GM18873 (cell line): ENCODE results near the gene CXorf49B.
"Not testable (repeated sequence)": the region's sequence is repeated elsewhere in the genome, so short reads cannot be mapped to it uniquely, and the experiment has no call there.

ENCODE experiments used
- ATAC-seq: cut with Tn5 transposase; IDR thresholded peaks from one replicate; pipeline ENCODE4 v1.9.1; 2021; ENCODE audit warnings: mild to moderate bottlenecking, moderate library complexity, moderate number of reproducible peaks; ENCODE audit not compliant: unreplicated experiment, low FRiP score

Gene CXorf49B

DNA sequence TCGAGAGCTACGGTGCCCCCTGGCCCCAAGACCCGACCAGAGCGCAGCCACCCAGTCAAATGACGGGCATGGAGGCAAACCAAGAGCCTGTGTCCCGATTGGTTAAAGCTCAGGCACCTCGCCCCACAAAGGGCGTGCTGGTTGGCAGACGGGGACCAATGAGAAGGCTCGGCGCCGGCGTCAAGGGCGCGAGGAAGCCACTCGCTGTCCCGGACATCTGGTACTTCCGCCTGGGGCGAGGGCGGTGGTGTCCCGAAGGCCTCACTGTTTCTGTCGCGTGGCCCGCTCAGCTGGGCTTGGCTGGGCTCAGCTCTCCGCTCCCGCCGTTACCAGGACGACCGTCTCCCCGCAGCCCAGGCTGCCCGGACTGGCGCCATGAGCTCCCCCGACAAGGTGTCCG lies at the start of gene CXorf49B:
Gene CXorf49B, plus strand, starts transcription at position 301 of the 400 bp plus-strand sequence. Its CDS starts 75 bp downstream, at position 376.
- ATAC-seq = not testable (repeated sequence)

DNA sequence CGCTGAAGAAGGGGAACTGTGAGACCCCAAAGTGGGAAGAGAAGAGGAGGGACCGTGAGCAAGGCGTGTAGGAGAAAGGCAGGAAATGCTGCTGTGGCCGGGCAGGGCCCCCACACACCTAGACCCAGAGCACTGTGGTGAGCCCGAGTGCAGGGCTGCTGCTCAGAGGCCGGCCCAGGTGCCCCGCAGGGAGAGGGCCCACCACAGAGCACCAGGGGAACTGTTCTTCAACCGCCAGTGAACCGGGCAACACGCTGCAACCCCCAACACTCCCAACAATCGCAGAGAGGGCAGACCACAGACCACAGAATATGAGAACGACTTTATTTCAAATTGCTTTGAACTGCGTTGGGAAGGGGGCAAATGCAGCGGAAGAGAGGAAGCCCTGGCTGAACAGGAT lies 49.1 kb upstream of the CXorf49B start:
- ATAC-seq = not testable (repeated sequence)

DNA sequence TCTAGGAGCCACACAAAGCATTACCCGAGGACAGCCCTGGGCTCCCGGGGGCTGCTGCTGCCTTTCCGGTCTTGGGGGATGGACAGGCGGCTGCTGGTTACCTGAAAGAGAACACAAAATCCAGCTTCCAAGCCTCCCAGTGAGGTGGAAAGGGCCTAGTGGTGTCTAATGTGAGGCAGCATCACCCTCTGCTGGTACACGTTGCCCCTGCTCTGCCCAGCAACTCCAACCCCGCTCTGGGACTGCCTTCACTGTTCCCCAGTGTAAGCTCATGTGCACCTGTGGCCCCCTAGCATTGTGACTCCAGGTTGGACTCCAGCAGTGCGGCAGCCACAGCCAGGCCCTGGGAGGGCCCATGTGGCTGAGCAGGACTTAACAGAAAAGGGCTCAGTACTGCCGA lies 47.6 kb upstream of the CXorf49B start:
- not testable (repeated sequence) for ATAC-seq

DNA sequence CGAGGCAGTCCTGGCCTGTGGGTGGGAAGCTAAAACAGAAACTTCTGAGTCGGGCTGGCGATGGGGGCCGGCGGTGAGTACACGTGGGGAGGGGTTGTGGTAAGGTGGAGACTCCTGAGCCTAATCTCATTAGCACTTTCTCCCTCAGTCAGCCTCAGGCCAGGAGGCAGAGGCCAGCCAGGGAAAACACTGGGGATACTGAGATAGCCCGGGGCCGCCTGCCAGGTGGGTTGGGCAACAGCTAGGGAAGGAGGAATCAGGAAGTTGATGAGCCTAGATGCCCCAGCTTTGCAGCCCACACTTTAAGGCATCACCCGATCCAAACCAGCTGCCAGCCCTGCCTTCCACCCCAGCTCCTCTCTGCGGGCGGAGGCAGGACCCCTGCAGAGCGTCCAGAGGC lies 46.8 kb upstream of the CXorf49B start:
- not testable (repeated sequence) for ATAC-seq

DNA sequence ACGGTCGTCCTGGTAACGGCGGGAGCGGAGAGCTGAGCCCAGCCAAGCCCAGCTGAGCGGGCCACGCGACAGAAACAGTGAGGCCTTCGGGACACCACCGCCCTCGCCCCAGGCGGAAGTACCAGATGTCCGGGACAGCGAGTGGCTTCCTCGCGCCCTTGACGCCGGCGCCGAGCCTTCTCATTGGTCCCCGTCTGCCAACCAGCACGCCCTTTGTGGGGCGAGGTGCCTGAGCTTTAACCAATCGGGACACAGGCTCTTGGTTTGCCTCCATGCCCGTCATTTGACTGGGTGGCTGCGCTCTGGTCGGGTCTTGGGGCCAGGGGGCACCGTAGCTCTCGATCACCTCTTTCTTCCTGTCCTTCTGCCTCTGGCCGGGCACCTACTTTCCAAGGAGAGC lies 45.0 kb upstream of the CXorf49B start, which contains the start of gene CXorf49:
Gene CXorf49, minus strand, starts transcription at position 101 of the 400 bp plus-strand sequence. CDS start 134 bp downstream, outside the sequence.
- ATAC-seq = not testable (repeated sequence)

DNA sequence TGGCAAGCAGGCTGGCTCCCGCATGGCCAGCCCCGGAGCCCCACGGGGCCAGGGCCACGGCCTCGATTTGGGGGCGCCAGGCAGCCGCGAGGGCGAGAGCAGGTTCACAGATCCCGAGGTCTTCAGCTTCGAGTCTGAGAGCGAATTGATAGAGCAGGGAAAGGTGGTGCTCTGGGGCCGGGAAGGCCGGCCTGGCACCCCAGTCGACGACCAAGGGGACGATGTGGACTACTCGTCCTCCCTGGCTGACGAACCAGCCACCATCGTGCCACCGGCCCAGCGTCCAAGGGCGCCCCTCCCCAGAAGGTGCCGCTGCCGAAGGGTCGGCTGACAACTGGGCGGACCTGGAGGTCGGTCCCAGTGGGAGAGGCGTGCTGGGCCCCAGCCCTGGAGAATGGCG lies 44.0 kb upstream of the CXorf49B start:
- ATAC-seq = not testable (repeated sequence)

DNA sequence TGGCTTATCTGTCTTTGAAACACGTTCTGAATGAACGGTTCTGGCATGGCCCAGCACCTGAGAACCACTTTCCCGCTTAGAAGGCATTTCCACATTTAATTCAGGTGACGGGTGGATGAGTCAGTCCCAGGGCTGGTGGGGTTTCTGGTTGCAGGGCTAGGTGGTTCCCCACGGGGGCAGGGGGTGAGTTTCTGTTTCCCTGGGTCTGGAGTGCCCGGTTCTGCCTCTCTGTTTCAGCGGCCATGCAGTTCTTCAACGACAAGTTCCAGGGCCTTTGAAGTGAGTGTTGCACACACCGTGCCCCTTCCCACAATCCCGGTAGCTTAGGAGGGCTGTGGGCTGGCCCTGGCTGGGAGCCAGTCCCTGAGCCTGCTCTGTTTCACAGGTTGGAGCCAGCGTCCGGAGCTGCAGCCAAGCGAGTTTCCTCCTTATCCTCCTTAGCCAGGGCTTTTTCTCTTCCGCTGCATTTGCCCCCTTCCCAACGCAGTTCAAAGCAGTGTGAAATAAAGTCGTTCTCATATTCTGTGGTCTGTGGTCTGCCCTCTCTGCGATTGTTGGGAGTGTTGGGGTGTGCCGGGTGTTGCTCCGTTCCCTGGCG lies 42.8 kb upstream of the CXorf49B start:
- not testable (repeated sequence) for ATAC-seq

DNA sequence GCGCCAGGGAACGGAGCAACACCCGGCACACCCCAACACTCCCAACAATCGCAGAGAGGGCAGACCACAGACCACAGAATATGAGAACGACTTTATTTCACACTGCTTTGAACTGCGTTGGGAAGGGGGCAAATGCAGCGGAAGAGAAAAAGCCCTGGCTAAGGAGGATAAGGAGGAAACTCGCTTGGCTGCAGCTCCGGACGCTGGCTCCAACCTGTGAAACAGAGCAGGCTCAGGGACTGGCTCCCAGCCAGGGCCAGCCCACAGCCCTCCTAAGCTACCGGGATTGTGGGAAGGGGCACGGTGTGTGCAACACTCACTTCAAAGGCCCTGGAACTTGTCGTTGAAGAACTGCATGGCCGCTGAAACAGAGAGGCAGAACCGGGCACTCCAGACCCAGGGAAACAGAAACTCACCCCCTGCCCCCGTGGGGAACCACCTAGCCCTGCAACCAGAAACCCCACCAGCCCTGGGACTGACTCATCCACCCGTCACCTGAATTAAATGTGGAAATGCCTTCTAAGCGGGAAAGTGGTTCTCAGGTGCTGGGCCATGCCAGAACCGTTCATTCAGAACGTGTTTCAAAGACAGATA lies 2.4 kb upstream of the CXorf49B start:
- ATAC-seq = not testable (repeated sequence)

DNA sequence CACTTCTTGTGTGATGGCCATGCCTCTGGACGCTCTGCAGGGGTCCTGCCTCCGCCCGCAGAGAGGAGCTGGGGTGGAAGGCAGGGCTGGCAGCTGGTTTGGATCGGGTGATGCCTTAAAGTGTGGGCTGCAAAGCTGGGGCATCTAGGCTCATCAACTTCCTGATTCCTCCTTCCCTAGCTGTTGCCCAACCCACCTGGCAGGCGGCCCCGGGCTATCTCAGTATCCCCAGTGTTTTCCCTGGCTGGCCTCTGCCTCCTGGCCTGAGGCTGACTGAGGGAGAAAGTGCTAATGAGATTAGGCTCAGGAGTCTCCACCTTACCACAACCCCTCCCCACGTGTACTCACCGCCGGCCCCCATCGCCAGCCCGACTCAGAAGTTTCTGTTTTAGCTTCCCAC lies 1.7 kb downstream of the CXorf49B start:
- ATAC-seq = not testable (repeated sequence)

DNA sequence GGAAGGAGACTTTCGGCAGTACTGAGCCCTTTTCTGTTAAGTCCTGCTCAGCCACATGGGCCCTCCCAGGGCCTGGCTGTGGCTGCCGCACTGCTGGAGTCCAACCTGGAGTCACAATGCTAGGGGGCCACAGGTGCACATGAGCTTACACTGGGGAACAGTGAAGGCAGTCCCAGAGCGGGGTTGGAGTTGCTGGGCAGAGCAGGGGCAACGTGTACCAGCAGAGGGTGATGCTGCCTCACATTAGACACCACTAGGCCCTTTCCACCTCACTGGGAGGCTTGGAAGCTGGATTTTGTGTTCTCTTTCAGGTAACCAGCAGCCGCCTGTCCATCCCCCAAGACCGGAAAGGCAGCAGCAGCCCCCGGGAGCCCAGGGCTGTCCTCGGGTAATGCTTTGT lies 2.5 kb downstream of the CXorf49B start:
- ATAC-seq = not testable (repeated sequence)

DNA sequence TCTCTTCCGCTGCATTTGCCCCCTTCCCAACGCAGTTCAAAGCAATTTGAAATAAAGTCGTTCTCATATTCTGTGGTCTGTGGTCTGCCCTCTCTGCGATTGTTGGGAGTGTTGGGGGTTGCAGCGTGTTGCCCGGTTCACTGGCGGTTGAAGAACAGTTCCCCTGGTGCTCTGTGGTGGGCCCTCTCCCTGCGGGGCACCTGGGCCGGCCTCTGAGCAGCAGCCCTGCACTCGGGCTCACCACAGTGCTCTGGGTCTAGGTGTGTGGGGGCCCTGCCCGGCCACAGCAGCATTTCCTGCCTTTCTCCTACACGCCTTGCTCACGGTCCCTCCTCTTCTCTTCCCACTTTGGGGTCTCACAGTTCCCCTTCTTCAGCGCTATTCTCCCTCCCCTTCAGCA lies 4.0 kb downstream of the CXorf49B start:
- ATAC-seq = not testable (repeated sequence)

DNA sequence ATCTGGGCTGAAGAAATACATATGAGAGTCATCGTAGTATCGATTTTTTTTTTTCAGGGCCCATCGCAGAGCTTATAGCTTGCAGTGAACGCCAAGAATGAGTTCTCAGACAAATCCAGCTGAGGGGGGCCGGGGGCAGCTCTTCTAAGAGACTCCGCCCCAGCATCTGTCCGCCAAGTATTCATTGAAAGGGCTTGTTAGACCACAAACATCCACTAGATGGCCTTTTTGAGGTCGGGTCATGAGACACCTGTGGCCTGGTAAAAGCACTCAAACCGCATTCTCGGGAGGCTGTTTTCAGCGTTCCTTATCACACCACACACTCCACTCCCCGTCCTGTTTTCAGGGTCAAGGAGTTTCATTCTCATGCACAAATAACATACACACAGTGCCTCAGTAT lies 15.2 kb downstream of the CXorf49B start:
- not testable (repeated sequence) for ATAC-seq

DNA sequence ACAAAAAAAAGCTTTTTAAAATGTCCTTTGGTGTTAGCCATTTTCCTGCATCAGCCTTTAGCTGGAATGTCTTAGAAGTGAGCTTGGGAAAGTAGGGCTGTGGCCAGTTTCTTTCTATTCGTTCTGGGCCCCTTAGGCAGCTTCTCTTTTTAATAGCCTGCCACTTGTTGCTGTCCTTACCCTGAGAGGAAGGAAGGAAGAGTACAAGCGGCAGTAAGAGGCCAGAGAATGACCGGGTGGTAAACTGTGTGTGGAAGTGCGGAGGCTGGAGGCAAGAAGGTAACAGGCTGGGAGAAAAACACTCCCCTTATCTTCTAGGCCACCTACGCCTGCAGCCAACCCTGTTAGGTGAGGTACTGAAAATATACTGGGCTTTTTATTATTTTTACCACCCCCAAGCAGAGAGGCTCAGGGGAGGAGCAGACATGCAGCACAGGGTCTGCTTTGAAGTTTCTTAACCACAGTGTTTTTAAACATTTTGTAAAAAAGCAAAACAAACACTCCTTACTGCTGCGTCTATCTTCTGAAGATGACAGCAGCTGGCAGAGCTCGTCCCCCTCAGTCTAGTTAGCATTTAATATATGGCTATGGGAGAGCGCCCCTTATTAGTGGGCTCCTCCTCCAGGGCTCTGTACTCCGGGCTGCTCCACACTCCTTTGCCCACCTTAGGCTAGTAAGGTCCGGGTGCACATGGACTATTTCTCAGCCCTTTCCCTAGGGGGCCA lies 19.2 kb downstream of the CXorf49B start:
- not testable (repeated sequence) for ATAC-seq

DNA sequence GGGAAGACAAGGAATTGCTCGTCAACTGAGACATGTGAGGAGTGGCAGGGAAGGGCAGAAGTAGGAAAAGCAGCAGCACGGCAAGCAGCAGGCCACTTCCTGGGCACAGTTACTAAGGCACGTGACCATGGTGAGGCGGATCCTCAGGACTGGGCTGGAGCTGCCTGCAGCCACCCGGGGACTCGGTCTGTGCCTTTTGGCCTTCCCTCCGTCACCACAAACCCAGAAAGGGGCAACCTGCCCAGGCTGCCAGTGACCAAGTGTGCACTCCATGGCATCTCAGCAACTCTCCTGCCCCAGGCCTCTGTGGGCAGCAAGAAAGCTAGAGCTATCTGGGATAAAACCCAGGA lies 19.8 kb downstream of the CXorf49B start:
- ATAC-seq = not testable (repeated sequence)

DNA sequence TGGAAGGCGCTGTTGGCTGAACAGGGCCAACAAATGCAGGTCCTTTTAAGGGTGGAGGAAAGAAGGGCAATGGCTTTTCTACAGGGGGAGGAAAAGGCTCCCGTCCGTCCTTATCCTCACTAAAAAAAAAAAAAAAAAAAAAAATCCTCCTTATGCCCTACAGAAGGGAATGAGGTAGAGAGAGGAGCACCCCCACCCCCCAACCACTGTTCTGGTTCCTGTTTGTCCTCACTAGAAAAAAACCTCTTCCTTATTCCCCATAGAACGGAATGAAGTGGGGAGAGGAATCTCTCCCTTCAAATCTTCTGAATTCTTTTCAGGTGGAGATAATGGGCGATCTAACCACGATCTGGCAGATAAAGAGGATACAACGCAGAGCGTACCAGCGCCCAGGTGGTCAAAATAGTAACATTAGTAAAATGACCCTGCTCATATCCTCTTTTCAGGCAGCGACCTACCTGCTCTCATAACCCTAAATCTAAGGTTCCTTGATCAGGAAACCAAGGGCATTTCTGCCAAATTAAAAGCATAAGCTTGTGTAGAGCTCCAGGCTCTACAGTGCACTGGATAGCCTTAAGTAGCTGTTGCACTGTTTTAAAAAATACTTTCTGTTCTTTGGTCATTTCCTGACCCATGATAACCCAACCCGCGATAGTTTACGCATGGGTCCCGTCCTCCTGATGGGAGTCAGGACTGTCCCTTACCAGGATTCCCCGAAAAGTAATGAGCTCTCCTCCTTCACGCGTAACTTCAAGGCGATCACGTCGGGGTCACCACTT lies 20.6 kb downstream of the CXorf49B start:
- not testable (repeated sequence) for ATAC-seq

DNA sequence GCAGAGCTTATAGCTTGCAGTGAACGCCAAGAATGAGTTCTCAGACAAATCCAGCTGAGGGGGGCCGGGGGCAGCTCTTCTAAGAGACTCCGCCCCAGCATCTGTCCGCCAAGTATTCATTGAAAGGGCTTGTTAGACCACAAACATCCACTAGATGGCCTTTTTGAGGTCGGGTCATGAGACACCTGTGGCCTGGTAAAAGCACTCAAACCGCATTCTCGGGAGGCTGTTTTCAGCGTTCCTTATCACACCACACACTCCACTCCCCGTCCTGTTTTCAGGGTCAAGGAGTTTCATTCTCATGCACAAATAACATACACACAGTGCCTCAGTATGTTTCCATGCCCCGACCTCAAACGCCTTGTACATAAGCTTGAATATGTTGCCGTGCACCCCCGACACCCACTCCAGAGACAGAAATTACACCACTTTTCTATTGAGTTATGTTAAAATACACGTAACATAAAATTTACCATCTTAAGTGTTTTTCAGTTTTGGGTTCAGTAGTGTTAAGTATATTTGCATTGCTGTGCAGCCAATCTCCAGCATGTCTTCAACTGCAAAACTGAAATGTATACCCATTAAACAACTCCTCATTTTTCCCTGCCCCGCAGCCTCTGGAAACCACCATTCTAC lies 21.3 kb downstream of the CXorf49B start:
- not testable (repeated sequence) for ATAC-seq

DNA sequence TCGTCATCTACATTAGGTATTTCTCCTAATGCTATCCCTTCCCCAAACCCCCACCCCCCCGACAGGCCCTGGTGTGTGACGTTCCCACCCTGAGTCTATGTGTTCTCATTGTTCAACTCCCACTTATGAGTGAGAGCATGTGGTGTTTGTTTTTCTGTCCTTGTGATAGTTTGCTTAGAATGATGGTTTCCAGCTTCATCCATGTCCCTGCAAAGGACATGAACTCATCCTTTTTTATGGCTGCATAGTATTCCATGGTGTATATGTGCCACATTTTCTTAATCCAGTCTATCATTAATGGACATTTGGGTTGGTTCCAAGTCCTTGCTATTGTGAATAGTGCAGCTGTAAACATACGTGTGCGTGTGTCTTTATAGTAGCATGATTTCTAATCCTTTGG lies 43.3 kb downstream of the CXorf49B start:
- ATAC-seq = not testable (repeated sequence)

DNA sequence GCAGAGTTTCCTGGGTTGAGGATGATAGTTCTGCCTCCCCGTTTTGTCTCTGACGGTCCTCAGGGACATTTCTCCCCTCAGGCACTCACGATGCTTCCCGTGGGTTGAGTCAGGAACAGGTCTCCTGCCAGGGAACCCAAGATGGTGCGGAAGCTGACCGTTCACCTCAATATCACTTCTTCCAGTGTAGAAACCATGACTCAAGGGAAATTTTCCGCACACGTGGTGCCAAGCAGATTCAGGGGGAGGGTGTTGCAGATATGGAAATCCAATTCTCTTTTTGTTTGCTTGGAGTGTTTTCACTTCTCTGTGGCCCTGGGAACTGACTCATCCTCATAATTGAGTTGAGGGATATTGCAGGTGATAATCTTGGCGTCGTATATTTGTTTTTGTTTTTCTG lies 46.7 kb downstream of the CXorf49B start:
- ATAC-seq = no peak

DNA sequence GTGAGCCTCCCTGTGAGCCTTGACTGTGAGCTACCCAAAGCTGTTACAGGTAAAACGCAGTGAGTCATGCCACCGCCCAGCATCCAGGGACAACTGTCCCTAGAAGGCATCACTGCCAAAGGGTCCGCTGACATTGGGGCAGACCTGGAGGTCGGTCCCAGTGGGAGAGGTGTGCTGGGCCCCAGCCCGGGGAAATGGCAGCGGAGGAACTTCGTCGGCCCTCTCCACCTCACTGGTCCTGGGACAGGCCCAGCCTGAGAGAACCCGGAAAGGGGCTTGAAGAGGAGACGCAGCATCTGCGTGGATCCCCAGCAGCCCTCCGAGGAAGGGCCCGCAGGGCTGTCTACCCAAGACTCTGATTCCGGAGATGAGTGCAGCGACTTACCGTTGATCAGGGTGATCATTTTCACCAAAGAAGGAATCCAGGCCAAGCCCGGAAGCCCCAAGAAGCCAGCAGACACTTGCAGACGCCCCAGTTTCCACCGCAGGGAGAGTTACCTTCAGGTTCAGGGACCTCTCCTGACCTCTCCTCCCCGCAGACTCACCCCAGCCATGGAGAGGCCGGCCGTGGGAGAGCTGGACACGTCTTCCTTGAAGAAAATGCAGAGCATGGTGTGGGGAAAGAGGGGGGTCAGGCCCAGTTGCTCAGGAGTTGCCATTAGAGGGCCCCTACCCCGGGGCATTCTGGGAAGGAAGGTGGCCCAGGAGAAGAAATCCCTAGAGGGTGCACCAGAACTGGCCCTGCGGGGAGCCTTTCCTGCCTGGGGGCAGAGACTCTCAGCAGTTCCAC lies 51.2 kb downstream of the CXorf49B start:
- ATAC-seq = no peak
